Liver (tissue), 2 donors: ENCODE measurements around the gene HSP90AA1.

Experiments
- FOXA1 ChIP-seq: IDR thresholded peaks from 2 replicates; pipeline ENCODE4 v1.6.1; 2016; ENCODE audit warnings: antibody characterized with exemption
- GABPA ChIP-seq, 2 donors: IDR thresholded peaks in 1 of 2; conservative IDR thresholded peaks in 1 of 2; 2 replicates each; pipeline ENCODE4 v1.6.1; 2016; ENCODE audit warnings: antibody characterized with exemption in 2 of 2, mild to moderate bottlenecking in 1 of 2, moderate library complexity in 1 of 2
- donor health status: healthy.

GRCh38 chr14:102126807-102127455 is 40.1 kb upstream of the HSP90AA1 start:
- TF ChIP-seq GABPA (IDR thresholded peaks at IDR 0.05 in 1 of 2, conservative IDR thresholded peaks at IDR 0.05 in 1 of 2) (no peak), FOXA1 (no peak)
